Type B pancreatic cell (in vitro differentiated cells): ENCODE data around the gene CDC20. TPM values are rescaled to one million over a fixed set of nuclear protein-coding genes. Genes with fewer than 3 reads are reported as not detected.
A peak's percentile ranks its signal among the peaks of the same experiment; 100 is the strongest.
"Not testable (repeated sequence)": the region's sequence is repeated elsewhere in the genome, so short reads cannot be mapped to it uniquely, and the experiment has no call there.

Experiments
- DNase-seq: peaks from one replicate; pipeline ENCODE4 v3.0.0; 2021; ENCODE audit warnings: mixed read lengths; ENCODE audit not compliant: unreplicated experiment; ENCODE audit errors: extremely low spot score
- H3K27ac Mint-ChIP-seq: 2 replicates; pipeline ENCODE4 v1.8.0; 2021; ENCODE audit warnings: mild to moderate bottlenecking, mixed read lengths
- H3K27me3 Mint-ChIP-seq: 2 replicates; pipeline ENCODE4 v1.8.0; 2021; ENCODE audit warnings: mixed read lengths
- H3K36me3 Mint-ChIP-seq: 2 replicates; pipeline ENCODE4 v1.8.0; 2021; ENCODE audit warnings: mixed read lengths
- H3K4me1 Mint-ChIP-seq: one replicate; pipeline ENCODE4 v1.8.0; 2021; ENCODE audit warnings: mixed read lengths; ENCODE audit not compliant: unreplicated experiment
- H3K4me3 Mint-ChIP-seq: 2 replicates; pipeline ENCODE4 v1.8.0; 2021; ENCODE audit warnings: mild to moderate bottlenecking, mixed read lengths
- H3K9me3 Mint-ChIP-seq: 2 replicates; pipeline ENCODE4 v1.8.0; 2021; ENCODE audit warnings: mixed read lengths
- CTCF ChIP-seq: fragments of 200-600 bp; sonication (generic); conservative IDR thresholded peaks from 2 replicates; pipeline ENCODE4 v1.5.0; 2021; ENCODE audit warnings: antibody characterized with exemption, mild to moderate bottlenecking
- total RNA-seq: library from RNA; stranded (reverse); gene quantifications from 2 replicates; pipeline ENCODE4 v1.2.1, GENCODE V29; 2021; ENCODE audit warnings: low replicate concordance

The CDC20 gene
- total RNA-seq, 1 donor from 2014 or later: 114 TPM

GRCh38 chr1:43396059-43396458 is 37.3 kb downstream of the CDC20 start:
- Mint-ChIP-seq H3K27ac (peak overlapping the region; percentile 32), H3K36me3 (peaks cover 19% of the 10 kb centered on the region), H3K27me3 (no peaks in the 10 kb centered on the region), H3K4me3 (no peak overlapping the region), H3K9me3 (no peaks in the 10 kb centered on the region), H3K4me1 (peaks cover 5% of the 10 kb centered on the region)
- DNase-seq: no peak
- no peak for TF ChIP-seq CTCF

DNA sequence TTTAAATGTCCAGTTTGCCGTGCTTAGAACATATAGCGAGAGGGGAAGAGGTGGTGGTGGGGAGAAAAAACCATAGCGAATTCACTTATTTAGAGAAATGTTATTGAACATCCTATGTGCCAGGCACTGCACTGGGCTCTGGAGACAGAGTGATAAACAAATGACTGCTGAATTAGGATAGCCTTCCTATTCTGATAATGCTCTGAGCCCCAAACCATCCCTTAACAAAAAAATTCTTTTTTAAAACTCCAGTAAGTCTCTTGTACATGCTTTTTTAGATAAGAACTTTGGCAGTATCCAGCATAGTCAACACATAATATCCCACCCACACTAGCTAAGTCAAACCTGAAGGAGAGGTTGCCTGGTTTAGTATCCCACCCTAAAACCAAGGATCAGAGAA is 39.4 kb downstream of the CDC20 start:
- peaks cover 9% of the 10 kb centered on the region for H3K4me1 Mint-ChIP-seq
- peaks cover 24% of the 10 kb centered on the region for H3K36me3 Mint-ChIP-seq
- no peaks in the 10 kb centered on the region for H3K27me3 Mint-ChIP-seq
- DNase-seq: no peak
- no peaks in the 10 kb centered on the region for H3K9me3 Mint-ChIP-seq
- H3K4me3 Mint-ChIP-seq: no peak overlapping the region
- TF ChIP-seq CTCF: no peak
- no peak overlapping the region for H3K27ac Mint-ChIP-seq

DNA sequence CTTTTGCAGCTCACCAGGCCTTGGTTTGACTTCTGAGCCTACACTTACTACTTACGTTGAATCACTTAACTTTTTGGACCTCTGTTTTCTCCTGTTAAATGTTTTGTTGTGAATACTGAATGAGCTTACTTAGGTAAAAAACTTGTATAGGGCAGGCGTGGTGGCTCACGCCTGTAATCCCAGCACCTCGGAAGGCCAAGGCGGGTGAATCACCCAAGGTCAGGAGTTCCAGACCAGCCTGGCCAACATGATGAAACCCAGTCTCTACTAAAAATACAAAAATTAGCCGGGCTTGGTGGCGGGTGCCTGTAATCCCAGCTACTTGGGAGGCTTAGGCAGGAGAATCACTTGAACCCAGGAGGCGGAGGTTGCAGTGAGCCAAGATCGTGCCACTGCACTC is 41.7 kb downstream of the CDC20 start:
- H3K27ac Mint-ChIP-seq, H3K4me3 Mint-ChIP-seq, H3K27me3 Mint-ChIP-seq, DNase-seq, H3K4me1 Mint-ChIP-seq, H3K9me3 Mint-ChIP-seq: not testable (repeated sequence)
- H3K36me3 Mint-ChIP-seq: peaks cover 33% of the 10 kb centered on the region

GRCh38 chr1:43402089-43402865 is 43.5 kb downstream of the CDC20 start:
- Mint-ChIP-seq H3K9me3 (no peaks in the 10 kb centered on the region), H3K4me3 (no peak overlapping the region), H3K27me3 (no peaks in the 10 kb centered on the region), H3K36me3 (peaks cover 41% of the 10 kb centered on the region), H3K4me1 (peaks cover 9% of the 10 kb centered on the region), H3K27ac (no peak overlapping the region)
- no peak for DNase-seq
- TF ChIP-seq CTCF: no peak

DNA sequence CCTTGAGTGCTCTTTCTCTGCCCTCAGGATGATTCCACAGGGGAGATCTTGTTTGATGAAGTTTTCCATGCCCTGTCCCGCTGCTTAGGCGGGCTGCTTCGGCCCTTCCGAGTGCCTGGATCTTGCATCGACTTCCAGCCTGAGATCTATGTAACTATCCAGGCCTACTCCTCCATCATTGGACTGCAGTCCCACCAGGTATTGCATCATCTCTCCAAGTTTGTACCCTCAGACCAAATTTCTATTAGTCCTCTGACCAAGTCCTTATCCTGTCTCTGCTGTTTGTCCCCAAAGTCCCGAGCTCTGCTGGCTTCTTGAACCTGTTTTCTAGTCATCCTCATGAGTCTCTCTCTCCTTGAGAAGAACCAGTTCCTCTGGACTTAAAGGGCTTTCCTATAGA is 45.6 kb downstream of the CDC20 start:
- no peak for TF ChIP-seq CTCF
- Mint-ChIP-seq H3K4me3 (no peak overlapping the region), H3K4me1 (peaks cover 9% of the 10 kb centered on the region), H3K9me3 (no peaks in the 10 kb centered on the region), H3K27me3 (no peaks in the 10 kb centered on the region), H3K27ac (no peak overlapping the region), H3K36me3 (peaks cover 35% of the 10 kb centered on the region)
- no peak for DNase-seq

DNA sequence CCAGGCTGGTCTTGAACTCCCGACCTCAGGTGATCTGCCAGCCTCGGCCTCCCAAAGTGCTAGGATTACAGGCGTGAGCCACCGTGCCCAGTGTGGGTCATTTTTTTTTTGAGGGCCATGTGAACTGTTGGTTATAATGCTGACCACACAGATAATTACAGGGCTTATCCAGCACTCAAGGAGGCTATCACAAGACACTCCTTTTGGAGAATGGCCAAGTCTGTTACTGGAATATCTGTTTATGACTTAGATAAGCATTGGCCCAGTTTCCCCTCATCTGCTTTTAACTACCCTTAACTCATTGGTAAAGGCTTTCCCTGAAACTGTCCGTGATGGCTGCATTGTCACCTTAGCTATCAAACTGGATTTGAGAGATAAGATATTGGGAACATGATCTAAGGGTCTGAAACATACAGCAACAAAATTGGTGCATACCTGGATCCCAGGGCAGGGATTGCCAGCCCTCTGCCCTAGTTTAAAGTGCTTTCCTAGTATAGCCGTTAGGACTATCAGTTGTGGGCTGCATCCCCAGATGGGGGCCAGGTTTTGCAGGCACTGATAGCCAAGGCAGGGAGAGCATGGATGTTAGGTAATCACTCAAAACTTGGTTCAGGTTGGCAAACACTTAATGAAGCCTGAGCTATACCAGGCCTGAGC is 46.6 kb downstream of the CDC20 start:
- Mint-ChIP-seq H3K36me3 (peaks cover 39% of the 10 kb centered on the region), H3K9me3 (no peaks in the 10 kb centered on the region), H3K27me3 (no peaks in the 10 kb centered on the region), H3K4me1 (peaks cover 9% of the 10 kb centered on the region), H3K27ac (no peak overlapping the region), H3K4me3 (no peak overlapping the region)
- TF ChIP-seq CTCF: no peak
- no peak for DNase-seq
